Activated CD4-positive, CD25-positive, alpha-beta regulatory T cell treated with anti-CD3 and anti-CD28 coated beads, Interleukin-2, amount 50 U/mL, for 16 hours (primary cell): ENCODE results near the gene SECISBP2.

ENCODE experiments used
- DNase-seq: peaks from one replicate; pipeline ENCODE4 v3.0.0-alpha.2; 2020; ENCODE audit warnings: low read depth, low spot score

Gene SECISBP2

DNA sequence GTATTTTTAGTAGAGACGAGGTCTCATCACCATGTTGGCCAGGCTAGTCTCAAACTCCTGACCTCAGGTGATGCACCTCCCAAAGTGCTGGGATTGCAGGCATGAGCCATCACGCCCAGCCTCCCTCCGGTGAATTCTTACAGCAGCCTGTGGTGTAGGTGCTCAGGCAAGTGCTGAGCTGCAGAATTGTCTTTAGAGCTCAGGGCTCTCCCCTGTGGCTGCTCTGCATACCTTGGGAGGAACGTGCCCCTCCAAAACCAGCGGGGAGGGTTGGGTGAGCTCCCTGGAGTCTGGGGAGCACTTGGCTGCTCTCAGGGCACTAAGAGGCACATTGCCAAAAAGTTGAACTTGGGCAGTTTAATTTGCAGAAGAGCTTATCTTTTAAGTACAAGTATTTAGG is 29.4 kb downstream of the SECISBP2 start:
- DNase-seq: no peak

- no peak for DNase-seq
These were observed 31.3 kb downstream of the SECISBP2 start for GRCh38 chr9:89349607-89350006.

DNA sequence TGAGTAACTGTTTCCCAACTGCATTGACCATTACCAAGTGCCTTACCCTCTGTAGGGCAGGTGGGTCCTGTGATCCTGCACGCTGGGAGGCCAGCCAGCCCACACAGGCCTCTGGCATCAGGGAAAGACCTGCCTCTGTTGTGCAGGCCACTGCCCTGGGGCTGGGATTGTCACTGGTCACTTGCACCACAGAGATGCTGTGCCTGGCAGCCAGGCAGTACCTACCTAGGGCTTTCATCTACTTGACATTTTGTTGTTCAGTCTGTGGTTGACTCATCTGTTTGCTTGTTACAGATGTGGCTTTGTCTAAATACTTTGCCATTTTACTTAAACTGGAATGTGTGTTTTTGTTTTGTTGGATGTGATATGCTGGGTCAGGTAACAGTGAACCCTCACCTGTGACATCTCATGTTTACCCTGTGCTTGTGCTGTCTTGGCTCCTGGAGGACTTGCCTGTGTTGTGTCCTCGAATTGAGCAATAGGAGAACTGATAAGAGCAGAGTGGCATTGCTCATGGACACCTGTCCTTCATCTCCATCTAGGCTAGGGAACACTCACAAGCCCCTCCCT is 32.8 kb downstream of the SECISBP2 start:
- DNase-seq: no peak

DNA sequence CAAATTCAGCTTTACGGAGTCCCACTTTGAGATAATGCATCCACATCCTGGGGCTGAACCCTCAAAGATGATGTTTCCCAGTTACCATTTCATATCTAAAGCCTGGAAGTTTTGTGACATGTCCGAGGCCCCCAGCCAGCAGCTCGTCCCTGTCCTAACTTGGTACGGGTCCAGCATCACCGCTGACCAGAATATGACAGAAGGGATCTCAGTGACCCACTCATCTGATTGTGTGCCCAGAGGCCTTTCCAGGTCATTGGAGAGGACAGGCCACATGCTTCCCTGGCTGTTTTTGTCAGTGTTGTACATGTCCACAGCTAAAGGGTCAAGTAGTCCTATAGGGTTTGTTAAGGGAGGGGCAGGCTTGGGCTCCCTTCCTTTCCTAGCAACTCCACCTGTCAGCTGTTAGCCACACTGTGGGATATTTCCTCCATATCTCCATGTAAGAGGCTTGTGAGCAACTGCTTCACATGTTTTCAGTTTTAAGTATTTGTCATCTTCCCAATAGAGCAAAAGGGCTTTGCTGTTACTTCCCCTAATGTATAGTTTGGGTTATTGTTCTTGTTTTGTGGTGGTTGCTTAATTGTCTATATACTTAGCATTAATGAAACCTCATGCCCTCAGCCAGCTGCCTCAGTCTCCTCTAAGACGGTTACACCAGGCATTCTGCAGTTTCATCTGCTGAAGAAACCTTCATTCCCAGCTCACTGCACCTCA is 33.4 kb downstream of the SECISBP2 start:
- DNase-seq: no peak

GRCh38 chr9:89352451-89352850 is 34.2 kb downstream of the SECISBP2 start:
- no peak for DNase-seq

GRCh38 chr9:89352874-89353649 is 34.8 kb downstream of the SECISBP2 start:
- no peak for DNase-seq

- DNase-seq: no peak
These were observed 35.7 kb downstream of the SECISBP2 start for GRCh38 chr9:89353989-89354388.

DNA sequence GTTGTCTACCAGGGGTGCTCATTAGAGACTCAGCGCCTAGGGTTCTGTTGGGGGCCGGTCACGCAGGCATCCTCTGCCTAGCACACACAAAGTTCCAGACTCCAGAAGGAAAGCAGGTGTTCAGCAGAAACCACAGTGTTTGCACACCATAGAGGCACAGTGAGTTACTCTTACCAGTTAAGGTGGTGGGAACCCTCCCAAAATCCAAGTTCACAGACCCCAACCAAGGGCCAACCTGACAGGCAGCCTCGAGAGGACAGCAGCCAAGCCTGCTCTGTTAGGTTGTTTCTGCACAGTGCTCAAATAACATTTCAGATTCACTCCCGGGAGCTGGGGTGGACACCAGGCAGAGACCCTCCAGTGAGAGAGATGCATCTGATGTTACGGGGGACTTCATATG is 36.2 kb downstream of the SECISBP2 start:
- no peak for DNase-seq

DNA sequence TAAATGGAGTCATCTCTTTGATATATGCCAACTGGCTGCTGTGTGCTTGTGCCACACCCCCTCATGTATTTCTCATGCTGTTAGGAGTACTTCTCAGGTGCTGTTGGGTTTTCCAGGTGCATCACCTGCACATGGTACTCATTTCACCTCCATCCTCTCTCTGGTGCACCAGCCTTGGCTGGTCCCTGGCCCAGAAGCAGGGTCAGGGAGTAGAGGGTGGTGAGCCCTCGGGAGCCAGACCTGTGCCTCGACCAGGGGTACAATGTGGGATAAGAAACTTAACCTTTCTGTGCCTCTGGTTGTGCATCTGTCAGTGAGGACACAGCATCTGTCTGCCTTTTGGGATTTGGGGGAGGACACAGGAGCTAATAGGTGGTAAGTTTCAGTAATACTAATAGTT is 38.5 kb downstream of the SECISBP2 start:
- DNase-seq: no peak

DNA sequence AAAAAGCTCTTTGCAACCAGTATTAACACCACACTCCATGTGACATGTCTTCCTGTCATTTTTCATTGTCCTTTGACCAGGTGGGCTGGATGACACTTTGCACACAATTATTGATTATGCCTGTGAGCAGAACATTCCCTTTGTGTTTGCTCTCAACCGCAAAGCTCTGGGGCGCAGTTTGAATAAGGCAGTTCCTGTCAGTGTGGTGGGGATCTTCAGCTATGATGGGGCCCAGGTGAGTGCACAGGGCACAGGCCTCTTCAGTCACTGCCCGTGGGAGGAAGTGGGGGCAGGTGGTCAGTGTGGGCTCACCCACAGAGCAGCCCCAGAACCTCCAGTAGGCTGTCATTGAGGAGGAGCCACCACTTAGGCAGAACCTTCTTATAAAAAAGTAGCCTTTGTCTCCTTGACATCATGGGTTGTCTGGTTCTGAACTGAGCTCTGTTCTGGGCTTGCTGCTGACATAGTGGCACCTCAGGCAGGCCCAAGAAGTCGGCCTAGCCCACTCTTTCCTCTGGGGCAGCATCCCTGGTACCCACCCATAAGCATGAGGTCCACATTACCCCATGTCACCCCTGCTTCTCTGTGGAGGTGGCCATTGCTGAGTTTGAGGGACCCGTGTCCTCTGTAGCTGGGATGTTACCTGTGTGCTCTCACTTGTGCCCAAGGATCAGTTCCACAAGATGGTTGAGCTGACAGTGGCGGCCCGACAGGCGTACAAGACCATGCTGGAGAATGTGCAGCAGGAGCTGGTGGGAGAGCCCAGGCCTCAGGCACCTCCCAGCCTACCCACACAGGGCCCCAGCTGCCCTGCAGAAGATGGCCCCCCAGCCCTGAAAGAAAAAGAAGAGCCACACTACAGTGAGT is 39.3 kb downstream of the SECISBP2 start:
- no peak for DNase-seq

GRCh38 chr9:89358376-89358916 is 40.1 kb downstream of the SECISBP2 start:
- DNase-seq: no peak

DNA sequence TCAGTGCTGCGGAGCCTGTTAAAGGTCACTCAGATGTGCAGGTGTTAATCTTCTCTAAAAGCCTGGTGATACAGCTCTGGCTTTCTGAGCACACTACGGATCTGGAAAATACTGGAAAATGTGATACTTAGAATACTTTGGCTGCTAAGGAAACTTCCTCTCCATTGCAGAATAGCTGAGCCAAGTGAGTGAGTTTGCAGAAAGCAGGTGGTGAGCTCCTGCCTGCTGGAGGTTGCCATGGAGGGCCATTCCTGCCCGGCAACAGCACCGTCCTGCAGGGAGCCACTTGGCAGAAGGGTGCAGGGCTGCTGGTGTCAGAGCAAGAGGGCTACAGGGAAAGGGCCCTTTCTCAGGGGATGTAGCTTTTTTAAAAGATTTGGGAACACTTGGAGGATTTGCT is 40.7 kb downstream of the SECISBP2 start:
- no peak for DNase-seq

DNA sequence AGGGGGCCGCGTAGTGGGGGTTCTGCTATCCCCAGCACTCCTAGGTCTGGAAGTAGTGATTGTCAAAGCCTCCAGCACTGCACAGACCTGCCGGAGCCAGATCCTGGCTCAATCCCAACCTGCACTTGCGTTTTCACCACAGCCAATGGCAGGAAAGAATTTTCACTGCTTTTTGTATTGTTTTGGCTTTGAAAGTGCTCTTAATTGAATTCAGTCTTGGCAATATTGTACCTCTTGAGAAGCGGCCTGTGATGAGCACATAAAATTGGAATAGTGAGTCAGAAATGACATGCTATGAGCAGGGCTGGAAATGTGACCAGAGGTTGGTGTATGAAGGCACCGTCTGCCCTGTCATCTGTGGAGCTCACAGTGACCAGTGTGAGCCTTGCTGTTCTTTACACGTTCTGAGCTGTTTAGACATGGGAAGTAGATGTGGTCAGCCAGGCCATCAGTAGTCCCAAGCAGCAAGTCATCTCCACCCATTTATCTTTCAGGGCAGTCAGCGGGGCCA is 41.5 kb downstream of the SECISBP2 start:
- no peak for DNase-seq

- no peak for DNase-seq
These were observed 42.2 kb downstream of the SECISBP2 start for GRCh38 chr9:89360465-89360864.

GRCh38 chr9:89361031-89361430 is 42.7 kb downstream of the SECISBP2 start:
- no peak for DNase-seq

GRCh38 chr9:89361816-89362646 is 43.7 kb downstream of the SECISBP2 start:
- no peak for DNase-seq

- DNase-seq: no peak
These were observed 44.5 kb downstream of the SECISBP2 start for GRCh38 chr9:89362647-89363310.

GRCh38 chr9:89363311-89363670 is 45.0 kb downstream of the SECISBP2 start:
- no peak for DNase-seq

DNA sequence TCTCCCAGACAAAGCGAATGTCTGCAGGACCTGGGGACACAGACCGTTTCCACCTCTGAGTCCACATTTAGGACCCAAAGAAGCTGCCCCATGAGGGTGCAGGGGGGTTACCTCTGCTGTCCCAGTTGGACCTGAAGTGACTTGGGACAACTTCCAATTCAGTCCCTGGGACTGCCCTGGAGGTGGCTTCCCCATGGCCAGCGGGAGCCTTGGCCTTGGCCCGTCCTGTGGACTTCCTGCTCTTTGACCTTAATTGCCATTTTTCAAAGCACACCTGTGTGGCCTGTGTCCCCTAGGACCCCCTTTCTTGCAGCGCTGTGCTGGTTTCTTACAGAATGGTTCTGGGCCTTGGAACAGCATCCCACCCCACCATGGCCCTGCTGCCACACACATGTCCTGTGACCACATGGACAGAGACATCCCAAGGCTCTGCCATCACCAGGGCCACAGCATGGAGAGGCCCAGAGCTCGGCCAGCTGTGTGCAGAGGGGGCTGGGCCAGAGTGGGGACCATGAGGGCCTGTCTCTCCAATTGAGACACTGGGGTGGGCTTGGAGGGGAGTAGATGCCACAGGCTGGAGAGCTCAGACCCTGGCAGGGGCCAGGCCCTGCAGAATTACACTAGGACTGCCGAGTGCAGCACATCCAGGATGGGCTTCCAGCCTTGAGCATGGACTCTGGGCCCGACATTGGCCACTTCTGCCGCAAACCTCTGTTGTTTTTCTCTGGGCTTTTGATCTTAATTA is 45.8 kb downstream of the SECISBP2 start:
- no peak for DNase-seq
